Naive thymus-derived CD4-positive, alpha-beta T cell (primary cell): ENCODE measurements around the gene CXCL9. TPM values are rescaled to one million over a fixed set of nuclear protein-coding genes. Genes with fewer than 3 reads are reported as not detected.

Experiments used
- ATAC-seq: fragments of 150-1000 bp; cut with Tn5 transposase; 2 replicates; pipeline ENCODE4 v1.10.0; 2021; ENCODE audit warnings: mild to moderate bottlenecking, moderate library complexity
- CTCF ChIA-PET: fragments of 350-600 bp; sonication (Branson Sonifier 250); formaldehyde crosslinking; loops from one replicate; lab custom pipeline; 2021; ENCODE audit warnings: antibody characterized with exemption; lab: Charles Lee
- POLR2A ChIA-PET: fragments of 350-600 bp; sonication (Branson Sonifier 250); formaldehyde crosslinking; loops from one replicate; lab custom pipeline; 2021; ENCODE audit warnings: antibody characterized with exemption, inconsistent platforms; lab: Charles Lee
- DNase-seq, 9 donors: peaks; one replicate each; pipeline versions ENCODE4 v3.0.0 to v3.0.0-alpha.2; 2020 to 2022; ENCODE audit warnings: mixed read lengths in 1 of 9
- H3K27ac ChIP-seq: one replicate; pipeline ENCODE4 v1.7.0; 2013; ENCODE audit warnings: mild to moderate bottlenecking, low read depth, low read length, moderate library complexity
- H3K27me3 ChIP-seq, 2 donors: one replicate each; pipeline ENCODE4 v1.7.0; 2013; ENCODE audit warnings: low read length in 2 of 2, mild to moderate bottlenecking in 2 of 2, moderate library complexity in 2 of 2; ENCODE audit not compliant: control insufficient read depth in 2 of 2, insufficient read depth in 2 of 2
- H3K36me3 ChIP-seq, 3 experiments: 1 replicate in 2 of 3; 2 replicates in 1 of 3; pipeline ENCODE4 v1.7.0; 2013; ENCODE audit warnings: low read length in 3 of 3, mild to moderate bottlenecking in 3 of 3, moderate library complexity in 1 of 3; ENCODE audit not compliant: insufficient read depth in 3 of 3, control insufficient read depth in 2 of 3
- H3K4me1 ChIP-seq, 2 donors: one replicate each; pipeline ENCODE4 v1.7.0; 2013; ENCODE audit warnings: low read length in 2 of 2, mild to moderate bottlenecking in 2 of 2, moderate library complexity in 1 of 2; ENCODE audit not compliant: control insufficient read depth in 2 of 2, insufficient read depth in 2 of 2
- H3K4me3 ChIP-seq: 2 replicates; pipeline ENCODE4 v1.7.0; 2013; ENCODE audit warnings: mild to moderate bottlenecking, low read length
- H3K9me3 ChIP-seq, 3 experiments: 1 replicate in 2 of 3; 2 replicates in 1 of 3; pipeline ENCODE4 v1.7.0; 2013; ENCODE audit warnings: low read length in 3 of 3; ENCODE audit not compliant: control insufficient read depth in 2 of 3
- H3K27ac Mint-ChIP-seq, 9 donors: one replicate each; pipeline ENCODE4 v1.8.0; 2020 to 2022; ENCODE audit warnings: mixed read lengths in 9 of 9, mild to moderate bottlenecking in 8 of 9, moderate library complexity in 5 of 9, inconsistent platforms in 2 of 9
- H3K27me3 Mint-ChIP-seq, 5 donors: one replicate each; pipeline ENCODE4 v1.8.0; 2021 to 2022; ENCODE audit warnings: mixed read lengths in 5 of 5, mild to moderate bottlenecking in 1 of 5
- H3K36me3 Mint-ChIP-seq, 5 donors: one replicate each; pipeline ENCODE4 v1.8.0; 2020 to 2022; ENCODE audit warnings: mixed read lengths in 5 of 5, mild to moderate bottlenecking in 3 of 5, inconsistent platforms in 1 of 5
- H3K4me1 Mint-ChIP-seq, 7 donors: one replicate each; pipeline ENCODE4 v1.8.0; 2020 to 2022; ENCODE audit warnings: mixed read lengths in 7 of 7, mild to moderate bottlenecking in 3 of 7, inconsistent platforms in 1 of 7
- H3K4me3 Mint-ChIP-seq, 10 donors: one replicate each; pipeline ENCODE4 v1.8.0; 2020 to 2022; ENCODE audit warnings: mild to moderate bottlenecking in 10 of 10, mixed read lengths in 10 of 10, moderate library complexity in 6 of 10, inconsistent platforms in 2 of 10
- H3K9me3 Mint-ChIP-seq, 11 donors: one replicate each; pipeline ENCODE4 v1.8.0; 2020 to 2022; ENCODE audit warnings: mixed read lengths in 11 of 11, mild to moderate bottlenecking in 4 of 11, inconsistent platforms in 1 of 11, moderate library complexity in 1 of 11
- intact Hi-C, 2 donors: fragments of 100-400 bp; cut with micrococcal nuclease; formaldehyde crosslinking; loops; one replicate each; pipeline ENCODE4 v1.15.1; 2023
- polyA plus RNA-seq, 2 donors: library from polyadenylated mRNA; unstranded; fragments of 300-500 nt; fragmentation: Illumina TruSeq; gene quantifications; one replicate each; pipeline ENCODE4 v1.2.3, GENCODE V29; 2021
- total RNA-seq, 6 experiments: library from RNA in 5 of 6; stranded (reverse) in 5 of 6; gene quantifications; 1 replicate in 5 of 6; 2 replicates in 1 of 6; pipeline ENCODE4 v1.2.3 and lab custom pipeline; 2021 to 2026

The CXCL9 gene
- total and polyA plus RNA-seq, 7 experiments from 2014 or later, result not detected

GRCh38 chr4:76017056-76017686, 9.9 kb upstream of the CXCL9 start:
- ChIA-PET CTCF (no interaction called here), POLR2A (no interaction called here)
- Mint-ChIP-seq H3K27me3 (peaks cover 0 to 3% (median 0%) of the 10 kb centered on the region in 5 donors), H3K27ac (no peak overlapping the region), H3K36me3 (peaks cover 0 to 8% (median 0%) of the 10 kb centered on the region in 5 donors), H3K4me3 (no peak overlapping the region), H3K4me1 (peaks cover 0 to 10% (median 0%) of the 10 kb centered on the region in 7 donors), H3K9me3 (no peaks in the 10 kb centered on the region)
- ATAC-seq, result no peak
- Histone ChIP-seq H3K4me3 (no peak overlapping the region), H3K27ac (no peak overlapping the region), H3K4me1 (no peaks in the 10 kb centered on the region), H3K9me3 (no peaks in the 10 kb centered on the region), H3K36me3 (no peaks in the 10 kb centered on the region), H3K27me3 (no peaks in the 10 kb centered on the region)
- DNase-seq, result no peak
- intact Hi-C loops, result no loop called here

GRCh38 chr4:76016393-76016792, 9.1 kb upstream of the CXCL9 start:
- H3K4me3 Mint-ChIP-seq, result no peak overlapping the region
- ChIA-PET CTCF (no interaction called here), POLR2A (no interaction called here)
- Histone ChIP-seq H3K9me3 (no peaks in the 10 kb centered on the region), H3K4me1 (no peaks in the 10 kb centered on the region), H3K4me3 (no peak overlapping the region), H3K36me3 (no peaks in the 10 kb centered on the region), H3K27ac (no peak overlapping the region), H3K27me3 (no peaks in the 10 kb centered on the region)
- peaks cover 0 to 3% (median 0%) of the 10 kb centered on the region in 5 donors for H3K27me3 Mint-ChIP-seq
- peaks cover 0 to 4% (median 0%) of the 10 kb centered on the region in 5 donors for H3K36me3 Mint-ChIP-seq
- intact Hi-C loops, result no loop called here
- no peak for ATAC-seq
- DNase-seq, result no peak
- H3K9me3 Mint-ChIP-seq, result no peaks in the 10 kb centered on the region
- H3K4me1 Mint-ChIP-seq, result peaks cover 0 to 12% (median 0%) of the 10 kb centered on the region in 7 donors
- H3K27ac Mint-ChIP-seq, result no peak overlapping the region

- DNase-seq (no peak), ATAC-seq (no peak)
- H3K27ac ChIP-seq, result no peak overlapping the region
- H3K4me1 ChIP-seq, result no peaks in the 10 kb centered on the region
- Mint-ChIP-seq H3K36me3 (peaks cover 0 to 3% (median 0%) of the 10 kb centered on the region in 5 donors), H3K27ac (no peak overlapping the region), H3K9me3 (no peaks in the 10 kb centered on the region), H3K27me3 (peaks cover 0 to 6% (median 0%) of the 10 kb centered on the region in 5 donors), H3K4me3 (no peak overlapping the region), H3K4me1 (peaks cover 0 to 12% (median 0%) of the 10 kb centered on the region in 7 donors)
- H3K4me3 ChIP-seq, result no peak overlapping the region
- no peaks in the 10 kb centered on the region for H3K9me3 ChIP-seq
- H3K36me3 ChIP-seq, result no peaks in the 10 kb centered on the region
- no peaks in the 10 kb centered on the region for H3K27me3 ChIP-seq
- ChIA-PET POLR2A (no interaction called here), CTCF (no interaction called here)
- intact Hi-C loops, result no loop called here
Observed at GRCh38 chr4:76013540-76013939, 6.2 kb upstream of the CXCL9 start.

- no peaks in the 10 kb centered on the region for H3K9me3 Mint-ChIP-seq
- H3K27me3 ChIP-seq, result no peaks in the 10 kb centered on the region
- intact Hi-C loops, result no loop called here
- H3K36me3 Mint-ChIP-seq, result no peaks in the 10 kb centered on the region
- DNase-seq (no peak), ATAC-seq (no peak)
- POLR2A ChIA-PET, result no interaction called here
- no peak overlapping the region for H3K4me3 Mint-ChIP-seq
- H3K4me1 ChIP-seq, result no peaks in the 10 kb centered on the region
- no peak overlapping the region for H3K4me3 ChIP-seq
- H3K4me1 Mint-ChIP-seq, result peaks cover 0 to 12% (median 0%) of the 10 kb centered on the region in 7 donors
- CTCF ChIA-PET, result no interaction called here
- no peak overlapping the region for H3K27ac Mint-ChIP-seq
- no peaks in the 10 kb centered on the region for H3K9me3 ChIP-seq
- H3K36me3 ChIP-seq, result no peaks in the 10 kb centered on the region
- H3K27me3 Mint-ChIP-seq, result peaks cover 0 to 6% (median 0%) of the 10 kb centered on the region in 5 donors
- H3K27ac ChIP-seq, result no peak overlapping the region
Observed at GRCh38 chr4:76012388-76012801, 5.1 kb upstream of the CXCL9 start.

GRCh38 chr4:76011700-76012387, 4.5 kb upstream of the CXCL9 start:
- intact Hi-C loops, result no loop called here
- Histone ChIP-seq H3K36me3 (no peaks in the 10 kb centered on the region), H3K9me3 (no peaks in the 10 kb centered on the region), H3K4me1 (no peaks in the 10 kb centered on the region), H3K27me3 (no peaks in the 10 kb centered on the region), H3K4me3 (no peak overlapping the region), H3K27ac (no peak overlapping the region)
- DNase-seq (no peak), ATAC-seq (peak; percentile 40)
- no peaks in the 10 kb centered on the region for H3K36me3 Mint-ChIP-seq
- H3K27me3 Mint-ChIP-seq, result peaks cover 0 to 8% (median 0%) of the 10 kb centered on the region in 5 donors
- H3K4me1 Mint-ChIP-seq, result peaks cover 0 to 12% (median 0%) of the 10 kb centered on the region in 7 donors
- CTCF ChIA-PET, result no interaction called here
- no peak overlapping the region for H3K27ac Mint-ChIP-seq
- H3K9me3 Mint-ChIP-seq, result no peaks in the 10 kb centered on the region
- POLR2A ChIA-PET, result no interaction called here
- no peak overlapping the region for H3K4me3 Mint-ChIP-seq

- ChIA-PET CTCF (no interaction called here), POLR2A (no interaction called here)
- no peak overlapping the region for H3K4me3 Mint-ChIP-seq
- intact Hi-C loops, result no loop called here
- Histone ChIP-seq H3K4me3 (no peak overlapping the region), H3K27me3 (no peaks in the 10 kb centered on the region), H3K27ac (no peak overlapping the region), H3K9me3 (no peaks in the 10 kb centered on the region), H3K4me1 (no peaks in the 10 kb centered on the region), H3K36me3 (no peaks in the 10 kb centered on the region)
- DNase-seq (no peak), ATAC-seq (no peak)
- H3K4me1 Mint-ChIP-seq, result peaks cover 0 to 5% (median 0%) of the 10 kb centered on the region in 7 donors
- H3K36me3 Mint-ChIP-seq, result no peaks in the 10 kb centered on the region
- no peak overlapping the region for H3K27ac Mint-ChIP-seq
- no peaks in the 10 kb centered on the region for H3K9me3 Mint-ChIP-seq
- peaks cover 0 to 9% (median 2%) of the 10 kb centered on the region in 5 donors for H3K27me3 Mint-ChIP-seq
Observed at GRCh38 chr4:76011018-76011670, 3.8 kb upstream of the CXCL9 start.
